GM19025 (cell line): ENCODE data around the gene ATOH8.

Source experiments
- ATAC-seq: cut with Tn5 transposase; IDR thresholded peaks from one replicate; pipeline ENCODE4 v1.9.1; 2021; ENCODE audit warnings: mild to moderate bottlenecking, low read depth, moderate library complexity; ENCODE audit not compliant: unreplicated experiment

Gene ATOH8

GRCh38 chr2:85750587-85751575, 2.9 kb upstream of the ATOH8 start:
- ATAC-seq = no peak

- ATAC-seq = no peak
Measured at GRCh38 chr2:85751627-85752026, 2.2 kb upstream of the ATOH8 start.

- no peak for ATAC-seq
Measured at GRCh38 chr2:85753035-85753524, 711 bp upstream of the ATOH8 start.

GRCh38 chr2:85754313-85755095, 713 bp downstream of the ATOH8 start:
- ATAC-seq = no peak

GRCh38 chr2:85755122-85756027, 1.6 kb downstream of the ATOH8 start:
- no peak for ATAC-seq

GRCh38 chr2:85756195-85756594, 2.4 kb downstream of the ATOH8 start:
- no peak for ATAC-seq

GRCh38 chr2:85756822-85757435, 3.1 kb downstream of the ATOH8 start:
- no peak for ATAC-seq

GRCh38 chr2:85757860-85758259, 4.1 kb downstream of the ATOH8 start:
- ATAC-seq = no peak

- no peak for ATAC-seq
Measured at GRCh38 chr2:85758361-85759256, 4.8 kb downstream of the ATOH8 start.

GRCh38 chr2:85759257-85759613, 5.4 kb downstream of the ATOH8 start:
- ATAC-seq = no peak

- ATAC-seq = no peak
Measured at GRCh38 chr2:85760371-85760770, 6.6 kb downstream of the ATOH8 start.

- no peak for ATAC-seq
Measured at GRCh38 chr2:85760872-85761271, 7.1 kb downstream of the ATOH8 start.

- no peak for ATAC-seq
Measured at GRCh38 chr2:85761512-85761944, 7.7 kb downstream of the ATOH8 start.

- no peak for ATAC-seq
Measured at GRCh38 chr2:85761946-85762345, 8.2 kb downstream of the ATOH8 start.

- no peak for ATAC-seq
Measured at GRCh38 chr2:85763132-85763531, 9.3 kb downstream of the ATOH8 start.

GRCh38 chr2:85763831-85764230, 10.0 kb downstream of the ATOH8 start:
- no peak for ATAC-seq

GRCh38 chr2:85765081-85765731, 11.4 kb downstream of the ATOH8 start:
- ATAC-seq = no peak

- ATAC-seq = no peak
Measured at GRCh38 chr2:85766229-85766628, 12.4 kb downstream of the ATOH8 start.
